HG03175 (cell line): ENCODE measurements around the gene CAPN8.
A peak's percentile ranks its signal among the peaks of the same experiment; 100 is the strongest.

Source experiments
- ATAC-seq: cut with Tn5 transposase; IDR thresholded peaks from one replicate; pipeline ENCODE4 v1.9.1; 2021; ENCODE audit warnings: mild to moderate bottlenecking, moderate library complexity; ENCODE audit not compliant: unreplicated experiment

CAPN8 gene

GRCh38 chr1:223665592-223666312, at the start of gene CAPN8:
TSS of gene CAPN8 (minus strand) at chr1:223665701. CDS start at chr1:223665646, 55 bp downstream.
- no peak for ATAC-seq

GRCh38 chr1:223714849-223715603, 49.5 kb upstream of the CAPN8 start:
- ATAC-seq, result no peak

GRCh38 chr1:223714421-223714724, 48.9 kb upstream of the CAPN8 start:
- no peak for ATAC-seq

GRCh38 chr1:223713546-223714420, 48.3 kb upstream of the CAPN8 start:
- no peak for ATAC-seq

GRCh38 chr1:223712850-223713474, 47.5 kb upstream of the CAPN8 start:
- peak; percentile 37 for ATAC-seq

- peak; percentile 56 for ATAC-seq
Measured at GRCh38 chr1:223712194-223712849, 46.8 kb upstream of the CAPN8 start, which contains the start of gene CAPN2. TSS of gene CAPN2 (plus strand) at chr1:223712539. CDS start at chr1:223712641, 102 bp downstream.

- ATAC-seq, result no peak
Measured at GRCh38 chr1:223711747-223712193, 46.3 kb upstream of the CAPN8 start.

GRCh38 chr1:223711173-223711572, 45.7 kb upstream of the CAPN8 start:
- no peak for ATAC-seq

- ATAC-seq, result no peak
Measured at GRCh38 chr1:223710179-223711133, 45.0 kb upstream of the CAPN8 start.

- no peak for ATAC-seq
Measured at GRCh38 chr1:223709598-223709997, 44.1 kb upstream of the CAPN8 start.

GRCh38 chr1:223708651-223709268, 43.3 kb upstream of the CAPN8 start:
- no peak for ATAC-seq

- no peak for ATAC-seq
Measured at GRCh38 chr1:223708001-223708359, 42.5 kb upstream of the CAPN8 start.

GRCh38 chr1:223707256-223708000, 41.9 kb upstream of the CAPN8 start:
- no peak for ATAC-seq

- no peak for ATAC-seq
Measured at GRCh38 chr1:223706077-223706973, 40.8 kb upstream of the CAPN8 start.

- peak; percentile 44 for ATAC-seq
Measured at GRCh38 chr1:223704921-223705878, 39.7 kb upstream of the CAPN8 start.

- no peak for ATAC-seq
Measured at GRCh38 chr1:223703668-223704013, 38.1 kb upstream of the CAPN8 start.
